ENCODE results near the gene REPS2.

DNA sequence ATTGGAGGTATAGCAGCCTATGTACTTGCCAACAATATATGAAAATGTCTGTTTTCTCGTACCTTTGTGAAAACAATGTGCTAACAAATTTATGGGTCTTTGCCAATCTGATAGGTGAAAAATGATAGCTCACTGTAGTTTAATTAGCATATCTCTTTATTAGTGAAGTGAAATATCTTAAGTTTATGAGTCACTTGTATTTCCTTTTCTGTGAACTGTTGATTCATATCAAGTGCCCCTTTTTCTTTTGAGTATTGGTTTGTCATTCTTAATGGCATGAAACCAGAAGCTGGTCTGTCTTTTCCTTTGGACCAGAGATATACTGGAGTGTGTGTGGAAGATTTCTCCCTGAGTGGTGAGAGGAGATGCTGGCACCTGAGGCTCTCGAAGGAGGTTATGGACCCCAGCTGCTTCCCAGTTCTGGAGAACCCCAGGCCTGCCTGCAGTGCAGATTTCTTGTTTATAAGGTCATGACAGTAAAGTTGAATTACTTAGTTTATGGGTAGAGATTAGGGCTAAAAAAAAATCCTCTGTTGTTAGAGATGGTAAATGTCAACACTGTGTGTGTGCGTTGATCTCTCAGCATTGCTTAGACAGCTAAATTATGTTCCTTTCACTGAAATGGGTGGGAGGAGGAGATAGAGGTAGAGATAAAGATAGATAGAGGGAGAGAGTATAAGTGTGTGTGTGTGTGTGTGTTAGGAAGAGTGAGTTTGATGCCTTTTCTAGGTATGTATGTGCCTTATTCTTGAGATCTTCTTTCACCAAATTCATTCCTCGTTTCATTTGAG, 89.9 kb downstream of the REPS2 start:
- no peak for TF ChIP-seq CREB1 (CRISPR knock-in tag; IDR thresholded peaks at IDR 0.05; ENCODE audit: low read depth)
- TF ChIP-seq, protein P1, sequence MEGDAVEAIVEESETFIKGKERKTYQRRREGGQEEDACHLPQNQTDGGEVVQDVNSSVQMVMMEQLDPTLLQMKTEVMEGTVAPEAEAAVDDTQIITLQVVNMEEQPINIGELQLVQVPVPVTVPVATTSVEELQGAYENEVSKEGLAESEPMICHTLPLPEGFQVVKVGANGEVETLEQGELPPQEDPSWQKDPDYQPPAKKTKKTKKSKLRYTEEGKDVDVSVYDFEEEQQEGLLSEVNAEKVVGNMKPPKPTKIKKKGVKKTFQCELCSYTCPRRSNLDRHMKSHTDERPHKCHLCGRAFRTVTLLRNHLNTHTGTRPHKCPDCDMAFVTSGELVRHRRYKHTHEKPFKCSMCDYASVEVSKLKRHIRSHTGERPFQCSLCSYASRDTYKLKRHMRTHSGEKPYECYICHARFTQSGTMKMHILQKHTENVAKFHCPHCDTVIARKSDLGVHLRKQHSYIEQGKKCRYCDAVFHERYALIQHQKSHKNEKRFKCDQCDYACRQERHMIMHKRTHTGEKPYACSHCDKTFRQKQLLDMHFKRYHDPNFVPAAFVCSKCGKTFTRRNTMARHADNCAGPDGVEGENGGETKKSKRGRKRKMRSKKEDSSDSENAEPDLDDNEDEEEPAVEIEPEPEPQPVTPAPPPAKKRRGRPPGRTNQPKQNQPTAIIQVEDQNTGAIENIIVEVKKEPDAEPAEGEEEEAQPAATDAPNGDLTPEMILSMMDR (conservative IDR thresholded peaks at IDR 0.05; ENCODE audit: low read depth in 2 of 2): no peak
- no peak for TF ChIP-seq EZH2 (IDR thresholded peaks at IDR 0.05; ENCODE audit: low read depth, unreplicated experiment)
- TF ChIP-seq EZH2phosphoT487 (IDR thresholded peaks at IDR 0.05; ENCODE audit: unreplicated experiment): no peak
- no peak for TF ChIP-seq JUNB (IDR thresholded peaks at IDR 0.05; ENCODE audit: unreplicated experiment)
- no peak for TF ChIP-seq POLR2AphosphoS5 (IDR thresholded peaks at IDR 0.05; ENCODE audit: low read depth)
- no peak for TF ChIP-seq ZNF114 (CRISPR knock-in tag; IDR thresholded peaks at IDR 0.05)
- TF ChIP-seq, protein P2, sequence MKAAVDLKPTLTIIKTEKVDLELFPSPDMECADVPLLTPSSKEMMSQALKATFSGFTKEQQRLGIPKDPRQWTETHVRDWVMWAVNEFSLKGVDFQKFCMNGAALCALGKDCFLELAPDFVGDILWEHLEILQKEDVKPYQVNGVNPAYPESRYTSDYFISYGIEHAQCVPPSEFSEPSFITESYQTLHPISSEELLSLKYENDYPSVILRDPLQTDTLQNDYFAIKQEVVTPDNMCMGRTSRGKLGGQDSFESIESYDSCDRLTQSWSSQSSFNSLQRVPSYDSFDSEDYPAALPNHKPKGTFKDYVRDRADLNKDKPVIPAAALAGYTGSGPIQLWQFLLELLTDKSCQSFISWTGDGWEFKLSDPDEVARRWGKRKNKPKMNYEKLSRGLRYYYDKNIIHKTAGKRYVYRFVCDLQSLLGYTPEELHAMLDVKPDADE (IDR thresholded peaks at IDR 0.05): no peak
- no peak for TF ChIP-seq ZNF331 (CRISPR knock-in tag; IDR thresholded peaks at IDR 0.05; ENCODE audit: low read depth)

Data from GM23338 (cell line).